Mesendoderm (in vitro differentiated cells): Measurements from ENCODE around the gene CEP152.

Experiments used
- DNase-seq: peaks from one replicate; pipeline ENCODE4 v3.0.0; 2013
- H2AK5ac ChIP-seq: 2 replicates; pipeline ENCODE4 v1.6.1; 2013; ENCODE audit warnings: low read length, inconsistent platforms
- H2BK120ac ChIP-seq: 2 replicates; pipeline ENCODE4 v1.6.1; 2013; ENCODE audit warnings: low read depth, mild to moderate bottlenecking, low read length, moderate library complexity, mixed read lengths
- H2BK15ac ChIP-seq: replicated peaks from 2 replicates; pipeline ENCODE4 v1.6.1; 2013; ENCODE audit warnings: low read depth, mild to moderate bottlenecking, moderate library complexity
- H2BK5ac ChIP-seq: 2 replicates; pipeline ENCODE4 v1.6.1; 2013; ENCODE audit warnings: low read length, inconsistent platforms
- H3K18ac ChIP-seq: 2 replicates; pipeline ENCODE4 v1.6.1; 2013; ENCODE audit warnings: mild to moderate bottlenecking, low read length, mixed read lengths
- H3K23ac ChIP-seq: one replicate; pipeline ENCODE4 v1.6.1; 2013; ENCODE audit warnings: low read length
- H3K27ac ChIP-seq: 2 replicates; pipeline ENCODE4 v1.5.1; 2013; ENCODE audit warnings: low read depth, mild to moderate bottlenecking, inconsistent platforms, low read length, moderate library complexity
- H3K27me3 ChIP-seq: 2 replicates; pipeline ENCODE4 v1.6.1; 2013; ENCODE audit warnings: low read length, control low read depth, mild to moderate bottlenecking, inconsistent platforms; ENCODE audit not compliant: insufficient read depth, poor library complexity
- H3K36me3 ChIP-seq: 2 replicates; pipeline ENCODE4 v1.6.1; 2013; ENCODE audit warnings: low read length, inconsistent platforms; ENCODE audit not compliant: control insufficient read depth, insufficient read depth
- H3K4ac ChIP-seq: one replicate; pipeline ENCODE4 v1.6.1; 2013; ENCODE audit warnings: low read depth, mild to moderate bottlenecking, low read length, moderate library complexity
- H3K4me1 ChIP-seq: 2 replicates; pipeline ENCODE4 v1.6.1; 2013; ENCODE audit warnings: low read depth, low read length, inconsistent platforms; ENCODE audit not compliant: control insufficient read depth
- H3K4me2 ChIP-seq: 2 replicates; pipeline ENCODE4 v1.6.1; 2013; ENCODE audit warnings: low read length
- H3K4me3 ChIP-seq: 2 replicates; pipeline ENCODE4 v1.5.1; 2013; ENCODE audit warnings: mild to moderate bottlenecking, low read length
- H3K56ac ChIP-seq: one replicate; pipeline ENCODE4 v1.6.1; 2013; ENCODE audit warnings: low read length
- H3K79me1 ChIP-seq: 2 replicates; pipeline ENCODE4 v1.6.1; 2013; ENCODE audit warnings: low read length, inconsistent platforms
- H3K79me2 ChIP-seq: 2 replicates; pipeline ENCODE4 v1.6.1; 2013; ENCODE audit warnings: mild to moderate bottlenecking, low read length; ENCODE audit not compliant: control insufficient read depth, insufficient read depth
- H3K9ac ChIP-seq: 2 replicates; pipeline ENCODE4 v1.6.1; 2013; ENCODE audit warnings: low read length, inconsistent platforms
- H4K5ac ChIP-seq: one replicate; pipeline ENCODE4 v1.6.1; 2013; ENCODE audit warnings: low read length
- H4K8ac ChIP-seq: one replicate; pipeline ENCODE4 v1.6.1; 2013; ENCODE audit warnings: low read depth, mild to moderate bottlenecking, control low read depth, low read length, moderate library complexity
- whole genome bisulfite sequencing: extraction: QIAGEN DNeasy Blood & Tissue Kit; methylation state at CpG from one replicate; pipeline ENCODE4 v1.1.7; 2013; ENCODE audit warnings: low lambda C conversion rate, missing lambda C conversion rate; ENCODE audit not compliant: insufficient coverage; ENCODE audit errors: extremely low coverage; 5-methylcytosine and 5-hydroxymethylcytosine counted together

CEP152 gene

GRCh38 chr15:48834756-48835155 is 23.9 kb upstream of the CEP152 start:
- Histone ChIP-seq H3K56ac (no peak overlapping the region), H4K8ac (no peak overlapping the region), H3K4me2 (no peak overlapping the region), H2BK120ac (no peak overlapping the region), H3K23ac (no peak overlapping the region), H3K4me1 (no peaks in the 10 kb centered on the region), H3K36me3 (no peaks in the 10 kb centered on the region), H2BK5ac (no peak overlapping the region), H2BK15ac (no peak overlapping the region), H3K79me2 (no peaks in the 10 kb centered on the region), H3K9ac (no peak overlapping the region), H3K27me3 (no peaks in the 10 kb centered on the region), H4K5ac (no peak overlapping the region), H2AK5ac (no peak overlapping the region), H3K4ac (no peak overlapping the region), H3K27ac (no peak overlapping the region), H3K4me3 (no peak overlapping the region), H3K79me1 (no peaks in the 10 kb centered on the region), H3K18ac (no peak overlapping the region)
- WGBS, result no CpG with 5 or more reads among the region's 5 CpGs
- no peak for DNase-seq

- Histone ChIP-seq H3K36me3 (no peaks in the 10 kb centered on the region), H3K23ac (no peak overlapping the region), H3K4me3 (no peak overlapping the region), H3K79me1 (no peaks in the 10 kb centered on the region), H3K27me3 (no peaks in the 10 kb centered on the region), H3K4ac (no peak overlapping the region), H2BK120ac (no peak overlapping the region), H2AK5ac (no peak overlapping the region), H3K18ac (no peak overlapping the region), H3K27ac (no peak overlapping the region), H4K5ac (no peak overlapping the region), H3K4me1 (no peaks in the 10 kb centered on the region), H2BK15ac (no peak overlapping the region), H2BK5ac (no peak overlapping the region), H4K8ac (no peak overlapping the region), H3K4me2 (no peak overlapping the region), H3K79me2 (no peaks in the 10 kb centered on the region), H3K9ac (no peak overlapping the region), H3K56ac (no peak overlapping the region)
- peak; percentile 45 for DNase-seq
Measured at GRCh38 chr15:48833526-48834239, 22.8 kb upstream of the CEP152 start.

DNA sequence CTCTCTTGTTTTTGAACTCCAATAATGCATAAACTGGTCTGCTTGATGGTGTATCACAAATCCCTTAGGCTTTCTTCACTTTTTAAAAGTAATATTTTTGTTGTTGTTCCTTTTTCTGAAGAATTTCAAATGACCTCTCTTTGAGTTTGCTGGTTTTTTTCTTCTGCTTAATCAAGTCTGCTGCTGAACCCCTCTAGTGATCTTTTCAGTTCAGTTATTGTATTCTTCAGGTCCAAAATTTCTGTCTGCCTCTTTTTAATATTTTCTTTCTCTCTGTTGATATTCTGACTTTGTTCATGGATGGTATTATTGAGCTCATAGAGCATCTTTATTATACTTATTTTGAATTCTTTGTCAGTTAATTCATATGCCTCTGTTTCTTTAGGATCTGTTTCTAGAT is 21.8 kb upstream of the CEP152 start:
- Histone ChIP-seq H3K4me2 (no peak overlapping the region), H2AK5ac (no peak overlapping the region)

GRCh38 chr15:48828906-48829305 is 18.0 kb upstream of the CEP152 start:
- no peak for DNase-seq
- no peak overlapping the region for H2BK15ac ChIP-seq
- H3K27me3 ChIP-seq, result no peaks in the 10 kb centered on the region
- H3K4me2 ChIP-seq, result no peak overlapping the region
- H2BK5ac ChIP-seq, result no peak overlapping the region
- H3K56ac ChIP-seq, result no peak overlapping the region
- H3K4me3 ChIP-seq, result no peak overlapping the region
- H3K27ac ChIP-seq, result no peak overlapping the region
- no peak overlapping the region for H3K4ac ChIP-seq
- H3K4me1 ChIP-seq, result no peaks in the 10 kb centered on the region
- H4K8ac ChIP-seq, result no peak overlapping the region
- H3K18ac ChIP-seq, result no peak overlapping the region
- H3K36me3 ChIP-seq, result no peaks in the 10 kb centered on the region
- H3K79me2 ChIP-seq, result no peaks in the 10 kb centered on the region
- no peak overlapping the region for H4K5ac ChIP-seq
- H3K23ac ChIP-seq, result no peak overlapping the region
- H3K79me1 ChIP-seq, result no peaks in the 10 kb centered on the region
- no peak overlapping the region for H2BK120ac ChIP-seq
- no peak overlapping the region for H3K9ac ChIP-seq
- no peak overlapping the region for H2AK5ac ChIP-seq

More for the DNA sequence above, 21.8 kb upstream of the CEP152 start:
- H3K27me3 ChIP-seq, result no peaks in the 10 kb centered on the region
- no peak overlapping the region for H2BK15ac ChIP-seq
- no peak overlapping the region for H3K9ac ChIP-seq
- no peak overlapping the region for H3K27ac ChIP-seq
- H3K79me1 ChIP-seq, result no peaks in the 10 kb centered on the region
- H3K56ac ChIP-seq, result no peak overlapping the region
- no peaks in the 10 kb centered on the region for H3K4me1 ChIP-seq
- no peak overlapping the region for H3K4ac ChIP-seq
- no peaks in the 10 kb centered on the region for H3K36me3 ChIP-seq
- no peak overlapping the region for H4K8ac ChIP-seq
- no peak overlapping the region for H3K23ac ChIP-seq
- H3K79me2 ChIP-seq, result no peaks in the 10 kb centered on the region
- no peak for DNase-seq
- no peak overlapping the region for H3K4me3 ChIP-seq
- H4K5ac ChIP-seq, result no peak overlapping the region
- H3K18ac ChIP-seq, result no peak overlapping the region
- no peak overlapping the region for H2BK5ac ChIP-seq
- no peak overlapping the region for H2BK120ac ChIP-seq

GRCh38 chr15:48828471-48828870 is 17.6 kb upstream of the CEP152 start:
- Histone ChIP-seq H2AK5ac (no peak overlapping the region), H3K4me1 (no peaks in the 10 kb centered on the region), H3K79me2 (no peaks in the 10 kb centered on the region), H2BK5ac (no peak overlapping the region), H2BK120ac (no peak overlapping the region), H3K23ac (no peak overlapping the region), H3K4ac (no peak overlapping the region), H3K56ac (no peak overlapping the region), H4K8ac (no peak overlapping the region), H3K27ac (no peak overlapping the region), H3K18ac (no peak overlapping the region), H3K4me2 (no peak overlapping the region), H3K79me1 (no peaks in the 10 kb centered on the region), H4K5ac (no peak overlapping the region), H3K36me3 (no peaks in the 10 kb centered on the region), H2BK15ac (no peak overlapping the region), H3K4me3 (no peak overlapping the region), H3K9ac (no peak overlapping the region), H3K27me3 (no peaks in the 10 kb centered on the region)
- no peak for DNase-seq
- no CpG with 5 or more reads among the region's 4 CpGs for WGBS

- Histone ChIP-seq H3K18ac (no peak overlapping the region), H3K27ac (no peak overlapping the region), H4K5ac (no peak overlapping the region), H3K79me1 (no peaks in the 10 kb centered on the region), H3K4me3 (no peak overlapping the region), H3K36me3 (no peaks in the 10 kb centered on the region), H3K79me2 (no peaks in the 10 kb centered on the region), H3K27me3 (no peaks in the 10 kb centered on the region), H3K4me1 (no peaks in the 10 kb centered on the region), H4K8ac (no peak overlapping the region), H2BK15ac (no peak overlapping the region), H2AK5ac (no peak overlapping the region), H2BK120ac (no peak overlapping the region), H3K9ac (no peak overlapping the region), H3K4me2 (no peak overlapping the region), H3K4ac (no peak overlapping the region), H2BK5ac (no peak overlapping the region), H3K56ac (no peak overlapping the region), H3K23ac (no peak overlapping the region)
- no peak for DNase-seq
- no CpG with 5 or more reads among the region's 1 CpG for WGBS
Measured at GRCh38 chr15:48825075-48825474, 14.2 kb upstream of the CEP152 start.
